Kidney (tissue), 14 donors: ENCODE data around the gene NTSR1. TPM values are rescaled to one million over a fixed set of nuclear protein-coding genes. Genes with fewer than 3 reads are reported as not detected.

Experiments used
- DNase-seq, 5 donors: peaks; one replicate each; pipeline ENCODE4 v3.0.0-alpha.2; 2013 to 2020
- FAIRE-seq: peaks from 2 replicates; lab custom pipeline; 2012; peaks lifted over from hg19 to GRCh38; lab: Jason Lieb, UNC
- H3K27ac ChIP-seq, 2 donors: one replicate each; pipeline ENCODE4 v1.7.0; 2013; ENCODE audit warnings: low read depth in 2 of 2, low read length in 2 of 2, inconsistent platforms in 1 of 2
- H3K27me3 ChIP-seq: one replicate; pipeline ENCODE4 v1.7.1; 2013; ENCODE audit warnings: low read length, inconsistent platforms; ENCODE audit not compliant: control insufficient read depth, insufficient read depth
- H3K36me3 ChIP-seq, 3 donors: one replicate each; pipeline versions ENCODE4 v1.7.0 to v1.7.1; 2013; ENCODE audit warnings: low read length in 3 of 3, control low read depth in 1 of 3, inconsistent platforms in 1 of 3; ENCODE audit not compliant: insufficient read depth in 3 of 3, control insufficient read depth in 2 of 3
- H3K4me1 ChIP-seq, 3 donors: one replicate each; pipeline versions ENCODE4 v1.7.0 to v1.7.1; 2013; ENCODE audit warnings: low read length in 3 of 3, inconsistent platforms in 1 of 3, low read depth in 1 of 3; ENCODE audit not compliant: control insufficient read depth in 2 of 3, insufficient read depth in 2 of 3
- H3K4me3 ChIP-seq, 3 donors: one replicate each; pipeline versions ENCODE4 v1.7.0 to v1.8.1; 2013; ENCODE audit warnings: low read length in 3 of 3, control low read depth in 1 of 3, inconsistent platforms in 1 of 3
- H3K9ac ChIP-seq, 3 donors: one replicate each; pipeline versions ENCODE4 v1.7.0 to v1.7.1; 2013; ENCODE audit warnings: low read length in 3 of 3, control low read depth in 1 of 3, inconsistent platforms in 1 of 3
- H3K9me3 ChIP-seq, 3 donors: one replicate each; pipeline versions ENCODE4 v1.7.0 to v1.7.1; 2013; ENCODE audit warnings: low read length in 3 of 3, control low read depth in 1 of 3, inconsistent platforms in 1 of 3; ENCODE audit not compliant: control insufficient read depth in 2 of 3, insufficient read depth in 1 of 3
- intact Hi-C: fragments of 100-400 bp; cut with DNase I; formaldehyde crosslinking; loops from one replicate; pipeline ENCODE4 v1.11.1; 2022
- polyA plus RNA-seq: library from polyadenylated mRNA; stranded (reverse); fragments of 350-450 nt; fragmentation: Illumina TruSeq; extraction: RNeasy Lipid Tissue Mini Kit (QIAGEN cat#74804); gene quantifications from one replicate; pipeline ENCODE4 v1.2.3, GENCODE V29; 2014; ENCODE audit warnings: low read depth, low replicate concordance; ENCODE audit not compliant: insufficient read depth
- total RNA-seq: library from RNA; stranded (reverse); fragmentation: NEBNext Ultra II Directional; extraction: Animal tissue kit (Norgen Biotek cat#: 25700); gene quantifications from one replicate; pipeline ENCODE4 v1.2.1, GENCODE V29; 2021
- TF ChIP-seq, protein P1 (sequence below): IDR thresholded peaks from 3 replicates; pipeline ENCODE4 v1.5.1; 2012; ENCODE audit warnings: mild to moderate bottlenecking, moderate library complexity, borderline replicate concordance; ENCODE audit not compliant: insufficient read depth; ENCODE audit errors: extremely low read depth
- donor health status: control.
- donor health status: control.
- donor health status: control.
- donor health status: control.
- donor health status: control.
- donor health status: DM: yes; HTN: yes; CAD: no.
- donor health status: Normal renal cell carcinoma (clear cell type).

The NTSR1 gene
- total and polyA plus RNA-seq, 2 donors from 2014 or later, result 0.09 TPM; not detected in 1

DNA sequence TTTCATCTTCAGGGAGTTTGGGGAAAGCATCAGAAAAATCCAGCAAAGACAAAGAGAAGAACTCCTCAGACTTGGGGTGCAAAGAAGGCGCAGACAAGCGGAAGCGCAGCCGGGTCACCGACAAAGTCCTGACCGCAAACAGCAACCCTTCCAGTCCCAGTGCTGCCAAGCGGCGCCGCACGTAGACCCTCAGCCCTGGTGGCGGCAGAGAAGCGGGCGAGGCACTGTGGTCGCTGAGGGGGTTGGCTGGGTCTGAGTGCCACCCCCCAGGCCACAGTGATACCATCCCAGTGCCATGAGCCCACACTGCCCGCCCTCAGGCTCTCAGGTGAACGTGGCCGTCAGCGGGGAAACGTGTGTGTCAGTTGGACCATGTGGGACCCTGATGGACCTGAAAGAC lies 90.8 kb downstream of the NTSR1 start:
- intact Hi-C loops, result no loop called here
- TF ChIP-seq, protein P1, sequence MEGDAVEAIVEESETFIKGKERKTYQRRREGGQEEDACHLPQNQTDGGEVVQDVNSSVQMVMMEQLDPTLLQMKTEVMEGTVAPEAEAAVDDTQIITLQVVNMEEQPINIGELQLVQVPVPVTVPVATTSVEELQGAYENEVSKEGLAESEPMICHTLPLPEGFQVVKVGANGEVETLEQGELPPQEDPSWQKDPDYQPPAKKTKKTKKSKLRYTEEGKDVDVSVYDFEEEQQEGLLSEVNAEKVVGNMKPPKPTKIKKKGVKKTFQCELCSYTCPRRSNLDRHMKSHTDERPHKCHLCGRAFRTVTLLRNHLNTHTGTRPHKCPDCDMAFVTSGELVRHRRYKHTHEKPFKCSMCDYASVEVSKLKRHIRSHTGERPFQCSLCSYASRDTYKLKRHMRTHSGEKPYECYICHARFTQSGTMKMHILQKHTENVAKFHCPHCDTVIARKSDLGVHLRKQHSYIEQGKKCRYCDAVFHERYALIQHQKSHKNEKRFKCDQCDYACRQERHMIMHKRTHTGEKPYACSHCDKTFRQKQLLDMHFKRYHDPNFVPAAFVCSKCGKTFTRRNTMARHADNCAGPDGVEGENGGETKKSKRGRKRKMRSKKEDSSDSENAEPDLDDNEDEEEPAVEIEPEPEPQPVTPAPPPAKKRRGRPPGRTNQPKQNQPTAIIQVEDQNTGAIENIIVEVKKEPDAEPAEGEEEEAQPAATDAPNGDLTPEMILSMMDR, result no peak
- H3K9me3 ChIP-seq, result no peaks in the 10 kb centered on the region
- H3K4me1 ChIP-seq, result peaks cover 0 to 11% (median 0%) of the 10 kb centered on the region in 3 donors
- H3K9ac ChIP-seq, result no peak overlapping the region
- FAIRE-seq, result no peak
- no peak overlapping the region for H3K27ac ChIP-seq
- no peak overlapping the region for H3K4me3 ChIP-seq
- no peak for DNase-seq
- peaks cover 0 to 8% (median 5%) of the 10 kb centered on the region in 3 donors for H3K36me3 ChIP-seq
- no peaks in the 10 kb centered on the region for H3K27me3 ChIP-seq

DNA sequence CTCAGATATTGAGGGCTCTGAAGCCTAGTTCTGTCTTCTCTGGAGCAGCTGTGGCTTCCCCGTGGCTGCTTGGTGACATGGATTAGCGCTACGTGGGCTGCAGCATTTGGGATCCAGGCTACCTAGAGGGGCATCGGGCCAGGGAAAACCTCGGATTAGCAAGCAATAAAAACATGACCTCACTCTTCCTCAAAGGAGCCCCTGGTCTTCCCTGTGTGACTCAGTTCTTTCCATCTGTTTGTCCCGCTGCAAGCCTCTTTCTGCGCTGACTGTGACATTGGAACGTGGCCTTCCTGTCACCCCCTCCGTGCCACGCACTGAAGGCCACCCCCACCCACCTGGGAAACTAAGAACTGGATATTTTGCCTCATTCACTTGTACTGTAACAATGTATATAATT lies 91.2 kb downstream of the NTSR1 start:
- TF ChIP-seq, protein P1, result no peak
- DNase-seq, result no peak
- intact Hi-C loops, result loop anchor here (10.0 kb wide), 1 partner anchor 135 kb away; no protein-coding TSS in a partner anchor
- no peak for FAIRE-seq
- no peaks in the 10 kb centered on the region for H3K9me3 ChIP-seq
- H3K27me3 ChIP-seq, result no peaks in the 10 kb centered on the region
- peaks cover 0 to 8% (median 5%) of the 10 kb centered on the region in 3 donors for H3K36me3 ChIP-seq
- H3K9ac ChIP-seq, result no peak overlapping the region
- H3K27ac ChIP-seq, result no peak overlapping the region
- peaks cover 0 to 11% (median 0%) of the 10 kb centered on the region in 3 donors for H3K4me1 ChIP-seq
- no peak overlapping the region for H3K4me3 ChIP-seq

DNA sequence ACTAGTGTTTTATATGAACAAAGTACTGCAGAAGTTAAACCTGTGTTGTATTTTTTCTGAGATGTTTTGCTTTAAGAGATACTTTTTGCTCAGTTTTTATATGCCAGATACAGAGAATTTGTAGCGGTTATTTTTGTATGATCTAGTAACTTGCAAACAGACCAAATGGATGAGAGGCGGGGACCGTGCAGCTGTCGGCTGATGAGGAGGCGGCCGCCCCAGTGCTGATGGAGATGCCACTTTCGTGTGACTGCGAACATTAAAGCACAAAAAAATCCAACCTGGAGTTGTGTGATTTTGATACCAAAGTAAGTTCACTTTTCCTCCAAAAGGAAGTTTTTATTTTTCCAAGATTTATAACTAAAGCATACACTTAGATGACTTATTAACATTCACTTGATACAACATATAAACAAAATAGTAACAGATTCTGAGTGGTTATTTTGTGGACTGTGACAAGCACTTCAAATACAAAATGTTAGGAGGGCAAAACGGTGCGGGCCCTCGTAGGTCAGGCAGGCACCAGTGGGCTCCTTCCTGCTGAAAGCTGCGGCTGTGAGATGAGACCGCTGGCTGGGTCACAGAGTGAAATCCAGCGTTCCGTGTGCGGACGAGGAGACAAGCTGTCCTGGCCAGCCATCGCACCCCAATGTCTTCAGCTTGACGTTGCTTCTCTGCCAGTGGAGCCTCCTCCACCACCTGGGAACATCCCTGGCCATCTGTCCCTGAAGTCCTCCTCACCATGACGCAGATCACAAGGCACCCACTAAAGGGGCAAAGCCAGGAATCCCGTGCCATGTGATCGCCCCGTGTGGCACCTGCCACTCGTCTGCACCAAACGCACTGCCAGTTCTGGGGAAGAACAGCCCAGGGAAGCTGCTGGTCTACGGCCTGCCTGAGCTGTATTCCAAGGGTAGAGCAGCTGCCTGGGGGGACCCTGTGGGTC lies 92.0 kb downstream of the NTSR1 start:
- no peak overlapping the region for H3K27ac ChIP-seq
- FAIRE-seq (no peak), DNase-seq (no peak)
- H3K4me3 ChIP-seq, result no peak overlapping the region
- H3K9ac ChIP-seq, result no peak overlapping the region
- H3K9me3 ChIP-seq, result no peaks in the 10 kb centered on the region
- peaks cover 0 to 8% (median 5%) of the 10 kb centered on the region in 3 donors for H3K36me3 ChIP-seq
- intact Hi-C loops, result loop anchor here (10.0 kb wide), 1 partner anchor 136 kb away; no protein-coding TSS in a partner anchor
- peaks cover 0 to 11% (median 0%) of the 10 kb centered on the region in 3 donors for H3K4me1 ChIP-seq
- TF ChIP-seq, protein P1, result no peak
- no peaks in the 10 kb centered on the region for H3K27me3 ChIP-seq
